ENCODE measurements around the gene SPATA17. TPM values are rescaled to one million over a fixed set of nuclear protein-coding genes. Genes with fewer than 3 reads are reported as not detected.

SPATA17 gene
- total RNA-seq, 2 donors from 2014 or later = 0.96 to 6.4 TPM

DNA sequence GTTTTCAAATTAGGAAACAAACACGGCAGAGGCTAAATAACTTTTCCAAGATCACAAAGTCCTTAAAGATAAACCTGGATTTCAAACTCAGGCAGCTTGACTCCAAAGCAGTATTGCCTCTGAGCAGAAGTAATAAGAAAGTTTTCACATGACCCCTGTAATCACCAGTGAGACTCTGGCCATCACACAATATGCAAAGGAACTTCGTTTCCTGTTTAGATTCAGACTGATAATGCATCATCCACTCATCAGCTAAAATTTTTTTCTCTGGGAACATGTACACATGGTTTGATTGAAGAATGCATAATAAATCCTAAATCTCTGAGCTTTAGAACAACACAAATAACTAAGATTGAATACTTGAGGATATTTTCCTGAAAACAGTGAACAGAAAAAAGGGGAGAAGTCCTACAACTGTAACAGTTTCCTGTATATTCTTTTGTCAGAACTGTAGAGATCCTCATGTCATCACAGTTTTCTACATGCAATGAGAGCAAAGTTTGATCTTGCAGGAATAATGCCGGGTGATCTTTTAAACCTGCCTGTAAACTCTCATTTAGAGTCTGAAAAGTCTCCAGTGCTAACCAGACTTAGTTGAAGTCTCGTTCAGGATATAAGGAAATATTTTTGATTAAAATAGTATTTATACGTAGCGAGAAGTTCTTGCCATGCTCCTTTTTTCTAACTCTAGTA, 225.3 kb downstream of the SPATA17 start:
- WGBS = 62% methylated on average over 6 of the region's 6 CpGs
- Histone ChIP-seq H3K27me3 (replicated peaks; ENCODE audit: insufficient read depth) (no peaks in the 10 kb centered on the region), H3K27ac (no peak overlapping the region), H3K9me3 (no peaks in the 10 kb centered on the region), H3K36me3 (no peaks in the 10 kb centered on the region), H3K4me1 (replicated peaks) (no peaks in the 10 kb centered on the region), H3K4me3 (no peak overlapping the region)
- DNase-seq (ENCODE audit: low spot score) = no peak
- intact Hi-C loops (cut with DNase I) = no loop called here
- TF ChIP-seq POLR2AphosphoS5 (IDR thresholded peaks at IDR 0.05) (no peak), POLR2A (IDR thresholded peaks at IDR 0.05) (no peak)
- TF ChIP-seq, protein P1, sequence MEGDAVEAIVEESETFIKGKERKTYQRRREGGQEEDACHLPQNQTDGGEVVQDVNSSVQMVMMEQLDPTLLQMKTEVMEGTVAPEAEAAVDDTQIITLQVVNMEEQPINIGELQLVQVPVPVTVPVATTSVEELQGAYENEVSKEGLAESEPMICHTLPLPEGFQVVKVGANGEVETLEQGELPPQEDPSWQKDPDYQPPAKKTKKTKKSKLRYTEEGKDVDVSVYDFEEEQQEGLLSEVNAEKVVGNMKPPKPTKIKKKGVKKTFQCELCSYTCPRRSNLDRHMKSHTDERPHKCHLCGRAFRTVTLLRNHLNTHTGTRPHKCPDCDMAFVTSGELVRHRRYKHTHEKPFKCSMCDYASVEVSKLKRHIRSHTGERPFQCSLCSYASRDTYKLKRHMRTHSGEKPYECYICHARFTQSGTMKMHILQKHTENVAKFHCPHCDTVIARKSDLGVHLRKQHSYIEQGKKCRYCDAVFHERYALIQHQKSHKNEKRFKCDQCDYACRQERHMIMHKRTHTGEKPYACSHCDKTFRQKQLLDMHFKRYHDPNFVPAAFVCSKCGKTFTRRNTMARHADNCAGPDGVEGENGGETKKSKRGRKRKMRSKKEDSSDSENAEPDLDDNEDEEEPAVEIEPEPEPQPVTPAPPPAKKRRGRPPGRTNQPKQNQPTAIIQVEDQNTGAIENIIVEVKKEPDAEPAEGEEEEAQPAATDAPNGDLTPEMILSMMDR (IDR thresholded peaks at IDR 0.05) = no peak

- no peaks in the 10 kb centered on the region for H3K27me3 ChIP-seq (replicated peaks; ENCODE audit: insufficient read depth)
Measured at GRCh38 chr1:217857061-217857460, 225.9 kb downstream of the SPATA17 start.

GRCh38 chr1:217861658-217862057, 230.5 kb downstream of the SPATA17 start:
- no peak for TF ChIP-seq POLR2AphosphoS5 (IDR thresholded peaks at IDR 0.05)
- H3K4me3 ChIP-seq = no peak overlapping the region
- no peaks in the 10 kb centered on the region for H3K36me3 ChIP-seq
- H3K27ac ChIP-seq = no peak overlapping the region
- no peaks in the 10 kb centered on the region for H3K4me1 ChIP-seq (replicated peaks)
- DNase-seq (ENCODE audit: low spot score) = no peak
- H3K9me3 ChIP-seq = no peaks in the 10 kb centered on the region
- H3K27me3 ChIP-seq (replicated peaks; ENCODE audit: insufficient read depth) = no peaks in the 10 kb centered on the region
- intact Hi-C loops (cut with DNase I) = no loop called here
- 55% methylated on average over 1 of the region's 1 CpG for WGBS

More at GRCh38 chr1:217857061-217857460, 225.9 kb downstream of the SPATA17 start:
- Histone ChIP-seq H3K4me3 (no peak overlapping the region), H3K4me1 (replicated peaks) (no peaks in the 10 kb centered on the region), H3K9me3 (no peaks in the 10 kb centered on the region), H3K36me3 (no peaks in the 10 kb centered on the region), H3K27ac (no peak overlapping the region)
- DNase-seq (ENCODE audit: low spot score) = no peak
- WGBS = 23% methylated on average over 5 of the region's 5 CpGs
- intact Hi-C loops (cut with DNase I) = no loop called here
- TF ChIP-seq, protein P1 (IDR thresholded peaks at IDR 0.05) = no peak
- TF ChIP-seq POLR2A (IDR thresholded peaks at IDR 0.05) (no peak), POLR2AphosphoS5 (IDR thresholded peaks at IDR 0.05) (no peak)

- H3K27me3 ChIP-seq (replicated peaks; ENCODE audit: insufficient read depth) = no peaks in the 10 kb centered on the region
- H3K9me3 ChIP-seq = no peaks in the 10 kb centered on the region
- intact Hi-C loops (cut with DNase I) = no loop called here
- TF ChIP-seq POLR2AphosphoS5 (IDR thresholded peaks at IDR 0.05) (no peak), POLR2A (IDR thresholded peaks at IDR 0.05) (no peak)
- TF ChIP-seq, protein P1 (IDR thresholded peaks at IDR 0.05) = no peak
- no peak for DNase-seq (ENCODE audit: low spot score)
- WGBS = 56% methylated on average over 3 of the region's 3 CpGs
- H3K27ac ChIP-seq = no peak overlapping the region
- no peaks in the 10 kb centered on the region for H3K4me1 ChIP-seq (replicated peaks)
- no peaks in the 10 kb centered on the region for H3K36me3 ChIP-seq
- H3K4me3 ChIP-seq = no peak overlapping the region
Measured at GRCh38 chr1:217867446-217867995, 236.4 kb downstream of the SPATA17 start.

- TF ChIP-seq POLR2A (IDR thresholded peaks at IDR 0.05) (no peak), POLR2AphosphoS5 (IDR thresholded peaks at IDR 0.05) (no peak)
- TF ChIP-seq, protein P1 (IDR thresholded peaks at IDR 0.05) = no peak
- 97% methylated on average over 2 of the region's 2 CpGs for WGBS
- no peaks in the 10 kb centered on the region for H3K36me3 ChIP-seq
- intact Hi-C loops (cut with DNase I) = no loop called here
- no peaks in the 10 kb centered on the region for H3K9me3 ChIP-seq
- no peak overlapping the region for H3K4me3 ChIP-seq
- no peaks in the 10 kb centered on the region for H3K27me3 ChIP-seq (replicated peaks; ENCODE audit: insufficient read depth)
- no peaks in the 10 kb centered on the region for H3K4me1 ChIP-seq (replicated peaks)
- H3K27ac ChIP-seq = no peak overlapping the region
- DNase-seq (ENCODE audit: low spot score) = no peak
Measured at GRCh38 chr1:217871955-217872354, 240.8 kb downstream of the SPATA17 start.

Data from prostate gland (tissue), 2 donors.